GM18861 (cell line): ENCODE data around the gene MRPL12.

Experiments used
- ATAC-seq: cut with Tn5 transposase; IDR thresholded peaks from one replicate; pipeline ENCODE4 v1.9.1; 2021; ENCODE audit not compliant: unreplicated experiment

MRPL12 gene

DNA sequence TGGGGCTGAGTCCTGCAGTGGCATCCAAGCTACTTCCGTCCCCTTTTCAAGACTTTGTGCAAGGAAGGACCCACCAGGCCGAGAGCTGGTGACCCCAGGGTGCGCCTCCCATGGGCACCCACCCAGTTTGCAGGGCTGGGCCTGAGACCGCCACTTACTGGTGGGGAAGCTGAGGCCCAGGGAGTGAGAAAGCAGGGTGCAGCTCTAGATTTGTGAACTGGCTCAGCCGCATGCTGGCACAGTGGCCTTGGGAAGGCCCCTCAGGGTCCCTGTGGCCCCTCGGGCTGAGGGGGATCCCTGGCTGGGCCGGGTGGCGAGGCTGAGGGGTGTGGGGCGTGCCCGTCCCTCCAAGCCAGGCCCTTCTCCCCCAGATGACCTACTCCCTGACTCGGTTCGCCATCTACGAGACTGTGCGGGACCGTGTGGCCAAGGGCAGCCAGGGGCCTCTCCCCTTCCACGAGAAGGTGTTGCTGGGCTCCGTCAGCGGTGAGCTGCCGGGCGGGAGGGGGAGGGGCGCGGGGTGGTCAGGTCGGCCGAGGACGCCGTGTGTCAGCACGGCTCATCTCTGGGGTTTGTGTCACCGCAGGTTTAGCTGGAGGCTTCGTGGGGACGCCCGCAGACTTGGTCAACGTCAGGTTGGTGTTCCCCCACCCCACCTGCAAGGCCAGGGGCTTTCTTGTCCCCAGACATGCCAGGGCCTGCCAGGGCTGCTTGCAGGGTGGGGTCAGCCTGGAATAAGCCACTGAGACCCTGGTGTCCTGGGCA lies 12.1 kb downstream of the MRPL12 start:
- no peak for ATAC-seq

DNA sequence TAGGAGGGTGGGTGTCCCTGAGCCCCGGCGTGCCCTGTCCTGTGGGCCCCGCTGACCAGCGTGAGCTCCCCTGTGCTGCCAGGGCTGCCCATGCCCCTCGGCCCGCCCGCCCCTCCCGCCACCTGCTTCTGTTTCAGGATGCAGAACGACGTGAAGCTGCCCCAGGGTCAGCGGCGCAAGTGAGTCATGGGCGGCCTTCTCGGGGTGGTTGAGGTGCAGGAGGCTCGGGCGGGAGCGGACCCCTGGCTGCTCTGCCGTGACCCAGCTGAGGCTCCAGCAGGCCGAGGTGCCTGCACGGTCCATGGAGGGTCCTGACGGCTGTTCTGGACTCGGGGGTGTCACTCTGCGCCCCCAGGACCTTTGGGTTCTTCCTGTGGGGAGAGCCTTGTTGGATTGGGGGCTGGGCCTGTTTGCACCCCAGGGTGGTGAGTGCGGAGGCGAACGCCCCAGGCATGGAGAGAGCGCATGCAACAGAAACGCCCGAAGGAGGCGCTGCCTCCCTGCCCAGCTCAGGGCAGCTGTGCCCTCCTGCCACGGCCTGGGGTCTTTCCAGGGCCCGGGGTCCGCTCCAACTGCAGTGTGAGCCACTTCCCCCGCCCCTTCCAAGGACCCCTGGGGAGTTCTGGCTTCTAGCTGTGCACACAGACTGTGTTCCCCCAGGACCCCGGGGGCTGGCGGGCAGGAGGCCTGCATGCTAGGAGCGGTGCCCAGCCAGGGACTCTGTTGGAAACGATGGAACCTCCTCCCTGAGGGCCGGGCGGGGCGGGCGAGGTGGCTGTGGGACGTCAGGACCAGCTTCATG lies 12.9 kb downstream of the MRPL12 start:
- no peak for ATAC-seq

DNA sequence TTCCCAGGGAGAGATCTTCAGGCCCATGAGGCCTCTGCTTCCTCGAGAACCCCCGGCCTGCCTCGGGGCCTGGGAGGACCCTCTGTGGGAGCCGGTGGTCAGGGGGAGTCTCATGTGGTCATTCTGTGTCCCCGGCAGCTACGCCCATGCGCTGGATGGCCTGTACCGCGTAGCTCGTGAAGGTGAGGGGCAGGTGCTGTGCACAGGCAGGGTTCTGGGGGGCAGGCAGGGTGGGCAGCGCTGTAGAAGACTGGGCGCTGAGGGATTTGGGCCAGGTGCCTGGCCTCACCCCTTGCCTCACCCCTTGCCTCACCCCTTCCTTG lies 13.5 kb downstream of the MRPL12 start:
- no peak for ATAC-seq

DNA sequence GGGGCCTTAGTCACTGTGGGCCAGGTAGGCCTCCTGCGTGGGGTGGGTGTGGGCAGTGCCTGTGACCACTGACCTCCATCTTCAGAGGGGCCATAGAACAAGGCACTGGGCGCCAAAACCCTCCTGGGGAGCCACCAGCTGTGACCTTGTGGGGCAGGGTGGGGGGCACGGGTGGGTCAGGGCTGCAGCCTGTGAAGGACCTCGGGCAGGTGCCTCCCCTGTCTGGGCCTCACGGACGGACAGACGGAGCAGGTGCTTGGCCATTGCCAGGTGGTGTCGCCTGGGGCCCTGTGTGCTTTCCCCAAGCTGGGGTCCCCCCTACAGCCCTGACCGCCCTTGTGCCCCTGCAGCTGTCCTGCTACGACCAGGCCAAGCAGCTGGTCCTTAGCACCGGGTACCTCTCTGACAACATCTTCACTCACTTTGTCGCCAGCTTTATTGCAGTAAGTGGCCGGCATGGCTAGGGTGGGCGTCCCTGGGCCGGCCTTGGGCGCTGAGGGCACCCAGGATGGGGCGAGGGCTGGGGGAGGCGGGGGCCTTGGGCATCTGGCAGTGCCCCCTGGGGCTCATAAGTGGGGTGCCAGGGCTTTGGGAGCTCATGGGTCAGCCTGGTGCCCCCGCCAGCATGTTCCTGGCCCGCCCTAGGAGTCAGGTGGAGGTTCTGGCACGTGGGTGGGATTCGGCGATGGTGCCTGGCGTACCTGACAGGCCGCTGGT lies 14.0 kb downstream of the MRPL12 start:
- no peak for ATAC-seq

DNA sequence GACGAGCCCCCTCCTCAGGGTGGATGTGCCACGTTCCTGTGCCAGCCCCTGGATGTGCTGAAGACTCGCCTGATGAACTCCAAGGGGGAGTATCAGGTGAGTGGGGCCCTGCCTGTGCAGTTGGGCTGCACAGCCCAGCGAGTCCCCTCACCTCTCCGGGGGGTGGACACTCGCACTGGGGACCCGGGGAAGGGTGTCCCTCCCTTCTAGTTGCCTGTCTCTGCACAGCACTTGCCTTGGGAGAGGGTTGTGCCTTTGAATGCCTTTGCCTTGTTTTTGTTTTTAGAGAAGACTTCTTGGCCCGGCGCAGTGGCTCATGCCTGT lies 14.6 kb downstream of the MRPL12 start:
- no peak for ATAC-seq

DNA sequence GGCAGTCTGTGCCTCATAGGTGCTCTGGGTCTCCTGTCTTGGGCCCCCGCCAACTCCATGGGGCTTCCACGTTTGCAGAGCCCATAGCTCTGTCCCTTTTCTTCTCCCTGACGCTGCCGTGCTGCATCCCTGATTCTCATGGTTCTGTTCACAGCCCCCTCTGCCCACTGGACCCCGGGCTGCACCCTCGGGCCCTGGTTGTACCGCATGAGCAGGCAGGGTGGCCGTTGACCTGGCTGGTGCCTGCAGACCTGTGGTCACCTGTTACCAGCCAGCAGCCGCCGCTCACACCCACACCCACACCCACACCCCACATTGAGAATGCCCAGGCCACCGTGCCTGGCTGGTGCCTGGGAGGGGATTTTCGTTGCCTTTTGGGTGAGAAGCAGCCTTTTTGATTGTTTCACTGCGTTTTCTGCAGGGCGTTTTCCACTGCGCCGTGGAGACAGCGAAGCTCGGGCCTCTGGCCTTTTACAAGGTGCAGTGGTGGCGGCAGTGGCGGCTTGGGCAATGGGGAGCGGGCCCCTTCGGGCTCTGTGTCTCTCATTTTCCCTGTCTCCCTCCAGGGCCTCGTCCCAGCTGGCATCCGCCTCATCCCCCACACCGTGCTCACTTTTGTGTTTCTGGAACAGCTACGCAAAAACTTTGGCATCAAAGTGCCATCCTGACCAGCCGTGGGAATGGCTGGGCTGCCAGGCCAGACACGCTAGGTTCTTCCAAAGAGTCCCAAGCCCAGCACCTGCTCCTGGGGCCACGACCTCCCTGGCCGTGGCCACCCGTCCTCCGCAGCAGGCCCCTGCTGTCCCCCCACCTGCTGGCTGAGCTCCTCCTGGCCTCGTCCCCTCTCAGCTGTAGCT lies 16.5 kb downstream of the MRPL12 start:
- ATAC-seq, result no peak

DNA sequence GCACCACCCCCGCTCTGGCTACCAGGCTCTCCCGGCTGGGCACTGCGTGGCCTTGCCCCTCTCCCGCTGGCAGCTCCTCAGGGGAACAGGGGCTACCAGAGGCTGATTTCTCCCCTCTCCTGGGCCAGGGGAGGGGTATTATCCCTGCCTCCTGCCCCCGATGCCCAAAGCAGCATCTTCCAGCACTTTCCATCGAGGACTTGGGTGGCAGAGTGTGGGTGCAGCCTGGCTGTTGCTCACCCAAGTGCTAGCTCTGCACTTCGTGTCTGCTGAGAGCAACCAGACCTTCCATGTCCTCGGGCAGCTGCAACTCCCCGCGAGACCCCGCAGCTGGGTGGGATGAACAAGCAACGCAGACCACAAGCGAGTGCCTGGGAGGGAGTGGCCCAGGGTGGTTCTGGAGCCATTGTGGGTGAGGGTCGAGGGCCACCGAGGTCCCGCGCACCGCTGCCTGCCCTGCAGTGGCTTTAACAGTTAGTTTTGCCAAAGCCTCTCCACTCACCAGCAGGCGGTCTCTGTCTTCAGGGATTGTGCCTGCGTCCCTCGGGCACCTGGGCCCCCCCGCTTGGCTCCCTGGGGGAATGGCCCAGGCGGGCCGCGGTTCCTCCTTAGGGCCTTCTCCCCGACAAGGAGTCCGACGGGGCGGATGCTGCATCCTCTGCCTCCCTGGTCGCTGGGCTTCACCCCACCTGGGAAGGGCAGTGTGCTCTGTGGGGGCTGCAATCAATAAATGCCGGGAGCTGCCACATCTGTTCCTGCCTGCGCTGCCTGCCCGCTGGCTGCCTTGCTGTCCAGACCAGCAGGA lies 17.3 kb downstream of the MRPL12 start:
- ATAC-seq, result no peak

DNA sequence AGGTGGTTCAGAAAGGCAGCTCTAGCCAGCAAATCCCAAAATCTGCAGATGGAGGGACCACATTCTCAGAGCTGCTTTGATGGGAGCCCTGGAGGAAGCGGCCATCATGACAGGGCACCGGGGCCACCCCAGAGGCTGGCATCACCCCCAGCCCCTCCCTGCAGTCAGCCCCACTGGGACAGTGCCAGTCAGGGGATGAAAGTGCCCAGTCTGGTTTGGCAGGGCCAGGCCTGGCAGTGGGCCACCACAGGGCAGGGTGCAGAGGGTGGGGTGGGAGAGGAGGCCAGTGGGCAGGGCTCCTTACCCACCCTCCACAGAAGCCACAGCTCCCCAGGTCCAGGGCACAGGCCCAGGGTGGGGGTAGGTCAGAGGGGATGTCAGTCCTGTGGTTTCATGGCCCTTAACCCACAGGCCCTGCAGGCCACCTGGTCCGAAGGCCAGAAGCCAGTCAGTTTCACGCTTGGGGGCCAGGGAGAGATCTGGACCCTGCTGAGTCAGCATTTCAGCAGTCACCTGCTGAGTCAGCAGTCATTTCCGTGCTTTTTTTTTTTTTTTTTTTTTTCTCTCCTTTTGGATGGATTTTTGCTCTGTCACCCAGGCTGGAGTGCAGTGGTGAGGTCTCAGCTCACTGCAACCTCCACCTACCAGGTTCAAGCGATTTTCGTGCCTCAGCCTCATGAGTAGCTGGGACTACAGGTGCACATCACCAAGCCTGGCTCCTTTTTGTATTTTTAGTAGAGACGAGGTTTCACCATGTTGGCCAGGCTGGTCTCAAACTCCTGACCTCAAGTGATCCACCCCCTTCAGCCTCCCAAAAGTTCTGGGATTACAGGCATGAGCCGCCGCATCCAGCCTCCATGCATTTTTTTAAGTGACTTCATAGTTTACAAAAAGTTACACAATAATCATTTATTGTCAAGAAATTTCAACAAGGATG lies 19.3 kb downstream of the MRPL12 start:
- no peak for ATAC-seq

DNA sequence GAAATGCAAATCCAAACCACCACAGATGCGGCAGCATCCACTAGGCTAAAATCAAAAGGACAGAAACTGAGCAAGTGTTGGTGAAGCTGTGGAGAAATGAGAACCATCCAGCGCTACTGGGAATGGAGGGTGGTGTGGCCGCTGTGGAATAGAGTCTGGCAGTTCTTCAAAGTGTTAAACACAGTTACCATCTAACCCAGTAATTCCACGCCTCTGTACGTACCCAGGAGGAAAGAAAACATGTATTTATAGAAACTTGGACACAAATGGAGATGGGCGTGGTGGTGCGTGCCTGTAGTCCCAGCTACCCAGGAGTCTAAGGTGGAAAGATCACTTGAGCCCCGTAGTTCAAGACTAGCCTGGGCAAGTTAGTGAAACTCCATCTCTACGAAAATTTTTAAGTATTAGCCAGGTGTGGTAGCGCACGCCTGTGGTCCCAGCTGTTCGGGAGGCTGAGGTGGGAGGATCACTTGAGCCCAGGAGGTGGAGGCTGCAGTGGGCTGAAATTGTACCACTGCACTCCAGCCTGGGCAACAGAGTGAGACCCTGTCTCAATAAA lies 20.6 kb downstream of the MRPL12 start:
- no peak for ATAC-seq

DNA sequence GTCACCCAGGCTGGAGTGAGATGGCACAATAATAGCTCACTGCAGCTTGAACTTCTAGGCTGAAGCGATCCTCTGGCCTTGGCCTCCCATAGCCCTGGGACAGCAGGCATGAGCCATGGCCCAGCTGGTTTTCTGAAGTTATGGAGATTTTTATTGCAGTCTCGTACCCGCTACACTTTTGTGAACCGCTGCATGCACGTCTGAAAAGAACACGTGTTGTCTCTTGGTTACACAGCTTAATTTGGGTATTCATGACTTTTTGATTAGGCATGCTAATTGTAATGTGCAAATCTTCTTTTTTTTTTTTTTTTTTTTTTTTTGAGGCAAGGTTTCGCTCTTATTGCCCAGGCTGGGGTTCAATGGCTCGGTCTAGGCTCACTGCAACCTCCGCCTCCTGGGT lies 22.3 kb downstream of the MRPL12 start:
- ATAC-seq, result no peak

DNA sequence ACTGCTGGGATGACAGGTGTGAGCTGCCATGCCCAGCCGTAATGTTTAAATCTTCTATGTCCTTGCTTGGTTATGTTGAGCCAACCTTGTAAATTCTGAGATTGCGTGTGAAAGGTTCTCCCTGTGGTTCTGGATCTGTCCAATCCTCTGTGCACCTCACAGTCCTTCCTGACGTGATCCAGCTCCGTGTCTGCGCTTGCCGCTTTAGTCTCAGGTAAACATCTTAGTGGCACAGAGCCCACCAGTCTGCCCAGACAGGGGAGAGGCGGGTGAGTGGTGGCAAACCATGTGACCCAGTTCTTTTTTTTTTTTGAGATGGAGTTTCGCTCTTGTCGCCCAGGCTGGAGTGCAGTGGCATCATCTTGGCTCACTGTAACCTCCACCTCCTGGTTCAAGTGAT lies 22.8 kb downstream of the MRPL12 start:
- no peak for ATAC-seq

DNA sequence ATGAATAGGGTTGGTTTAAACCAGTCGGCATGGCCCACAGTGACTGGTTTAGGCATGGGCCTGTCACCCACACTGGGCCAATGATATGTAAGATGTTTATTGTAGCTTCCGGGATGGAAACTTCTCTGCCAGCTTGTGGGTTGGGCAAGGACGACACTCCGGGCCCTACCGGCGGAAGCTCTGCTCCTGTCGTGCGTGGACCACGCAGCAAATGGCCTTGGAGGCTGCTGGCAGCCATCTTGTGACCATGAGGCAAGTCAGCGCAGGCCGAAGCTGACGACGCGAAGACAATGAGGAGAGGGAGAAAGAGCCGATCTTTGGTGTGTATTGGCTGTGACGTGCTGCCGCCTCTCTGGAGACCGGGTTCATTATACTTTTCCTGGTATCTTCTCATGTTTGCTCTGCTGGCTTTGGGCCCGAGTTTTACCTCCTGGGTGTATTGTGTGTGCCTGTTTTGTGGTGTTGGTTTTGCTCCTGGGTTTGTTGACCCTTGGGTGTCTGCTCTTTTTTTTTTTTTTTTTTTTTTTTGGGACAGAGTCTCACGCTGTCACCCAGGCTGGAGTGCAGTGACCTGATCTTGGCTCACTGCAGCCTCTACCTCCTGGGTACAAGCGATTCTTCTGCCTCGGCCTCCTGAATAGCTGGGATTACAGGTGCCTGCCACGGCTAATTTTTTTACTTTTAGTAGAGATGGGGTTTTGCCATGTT lies 24.3 kb downstream of the MRPL12 start:
- ATAC-seq, result no peak

DNA sequence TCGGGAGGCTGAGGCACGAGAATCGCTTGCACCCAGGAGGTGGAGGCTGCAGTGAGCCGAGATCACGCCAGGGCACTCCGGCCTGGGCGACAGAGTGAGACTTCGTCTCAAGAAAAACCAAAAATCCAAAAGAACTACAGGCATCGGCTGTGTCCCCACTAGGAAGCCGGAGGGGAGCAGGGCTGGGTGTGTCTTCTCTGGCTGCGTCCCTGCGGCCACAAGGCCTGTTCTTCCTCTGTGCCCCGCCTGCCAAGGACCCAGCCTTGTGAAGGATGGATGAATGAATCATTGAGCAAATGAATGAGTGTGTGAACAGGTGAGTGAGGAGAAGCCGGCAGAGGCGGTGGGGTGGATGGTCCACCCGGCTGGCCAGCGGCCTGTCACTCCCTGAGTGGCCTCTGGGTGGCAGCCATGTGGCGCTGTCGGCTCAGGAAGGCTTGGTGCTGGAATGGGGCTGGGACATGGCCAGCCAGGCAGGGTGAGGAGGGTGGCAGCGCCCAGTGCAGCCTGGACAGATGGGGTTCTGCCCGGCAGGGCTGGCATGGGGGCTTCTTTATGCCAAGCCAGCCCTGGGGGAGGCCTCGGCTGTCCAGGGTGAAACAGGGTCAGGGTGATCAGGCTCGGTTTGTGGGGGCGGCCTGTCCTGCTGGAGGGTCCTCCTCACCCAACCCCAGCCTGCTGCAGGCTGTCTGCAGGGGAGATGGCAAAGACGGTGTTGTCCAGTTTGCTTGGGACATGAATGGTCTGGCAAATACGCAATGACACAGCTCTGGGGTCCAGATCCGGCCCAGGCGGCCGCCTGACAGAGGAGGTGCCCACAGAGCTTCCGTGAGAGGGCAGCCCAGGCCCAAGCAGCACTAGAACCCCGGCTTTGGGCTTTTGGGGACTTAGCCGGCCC lies 30.6 kb downstream of the MRPL12 start:
- no peak for ATAC-seq

DNA sequence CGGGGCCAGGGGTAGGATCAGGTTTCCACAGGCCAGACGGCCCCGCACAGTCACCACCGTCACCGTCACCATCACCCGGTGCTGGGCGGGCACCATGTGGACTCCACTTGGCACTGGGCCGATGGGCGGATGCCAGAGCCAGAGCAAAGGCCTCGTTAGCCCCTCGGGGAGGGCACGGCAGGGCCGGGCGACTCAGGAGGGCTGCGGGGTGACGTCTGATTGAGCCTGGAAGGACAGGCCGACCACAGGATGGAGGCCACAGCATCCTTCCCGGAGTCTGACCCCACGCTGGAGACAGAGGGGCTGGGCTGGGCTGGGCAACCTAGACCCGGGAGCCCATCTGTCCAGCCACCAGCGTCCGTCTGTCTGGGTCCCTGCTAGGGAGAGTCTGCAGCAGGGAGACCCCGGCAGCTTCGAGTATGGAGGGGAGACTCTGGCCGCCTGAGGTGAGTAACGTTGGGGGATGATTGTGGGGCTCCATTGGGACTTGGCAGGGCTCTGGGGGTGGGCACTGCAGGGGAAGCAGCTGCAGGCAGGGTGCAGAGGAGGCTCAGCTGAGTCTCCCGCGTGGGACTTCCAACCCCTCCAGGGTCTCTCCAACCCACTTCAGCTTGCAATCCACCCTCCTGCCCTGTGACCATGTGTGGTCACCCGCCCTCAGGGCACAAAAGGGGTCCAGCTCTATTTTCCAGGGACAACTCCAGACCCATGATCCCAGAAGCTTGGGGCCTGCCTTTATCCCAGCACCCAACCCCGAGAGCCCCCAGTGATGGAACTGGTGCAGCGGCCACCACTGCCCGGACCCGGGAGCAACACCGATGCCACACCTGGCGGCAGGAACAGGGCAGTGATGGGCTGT lies 31.5 kb downstream of the MRPL12 start:
- ATAC-seq, result no peak

DNA sequence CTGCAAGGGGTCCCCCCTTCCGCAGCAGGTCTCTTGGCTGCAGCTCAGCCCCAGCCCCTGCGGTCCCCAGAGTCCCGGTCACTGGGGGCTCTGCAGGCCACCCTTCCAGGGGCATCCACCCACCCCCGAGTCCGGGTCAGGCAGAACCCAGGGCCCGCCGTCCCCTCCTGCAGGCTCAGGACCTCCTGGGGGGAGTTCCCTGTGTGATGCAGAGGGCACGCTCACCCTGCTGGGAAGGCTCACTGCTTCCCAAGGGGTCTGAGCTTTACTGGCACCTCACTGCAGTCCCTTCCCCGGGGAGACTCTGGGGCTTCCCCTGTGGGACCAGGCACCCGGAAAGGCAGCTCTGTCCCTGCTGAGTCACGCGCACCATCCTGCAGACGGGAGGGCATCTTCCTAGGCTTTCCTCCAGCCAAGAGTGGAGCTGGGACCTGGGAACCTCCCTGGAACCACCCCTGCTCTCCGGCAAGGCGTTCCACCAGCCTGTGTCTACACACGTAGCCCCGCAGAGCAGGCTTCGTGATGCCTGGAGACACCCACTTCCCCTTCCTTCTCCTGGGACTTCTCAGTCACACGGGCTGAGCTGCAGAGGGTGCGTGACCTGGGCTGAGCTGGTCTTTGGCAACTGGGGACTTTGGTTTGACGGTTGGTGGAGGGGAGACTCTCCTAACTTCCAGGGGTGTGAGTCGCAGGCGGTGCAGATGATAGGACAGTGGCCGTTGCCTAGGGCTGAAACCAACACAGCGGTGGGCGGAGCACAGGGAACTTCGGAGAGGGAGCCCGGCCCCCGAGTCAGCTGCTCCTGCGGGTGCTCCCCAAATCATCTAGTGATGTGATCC lies 32.3 kb downstream of the MRPL12 start:
- no peak for ATAC-seq
